ENCODE data around the gene NAPEPLD.
"Not testable (repeated sequence)": the region's sequence is repeated elsewhere in the genome, so short reads cannot be mapped to it uniquely, and the experiment has no call there.

The NAPEPLD gene

DNA sequence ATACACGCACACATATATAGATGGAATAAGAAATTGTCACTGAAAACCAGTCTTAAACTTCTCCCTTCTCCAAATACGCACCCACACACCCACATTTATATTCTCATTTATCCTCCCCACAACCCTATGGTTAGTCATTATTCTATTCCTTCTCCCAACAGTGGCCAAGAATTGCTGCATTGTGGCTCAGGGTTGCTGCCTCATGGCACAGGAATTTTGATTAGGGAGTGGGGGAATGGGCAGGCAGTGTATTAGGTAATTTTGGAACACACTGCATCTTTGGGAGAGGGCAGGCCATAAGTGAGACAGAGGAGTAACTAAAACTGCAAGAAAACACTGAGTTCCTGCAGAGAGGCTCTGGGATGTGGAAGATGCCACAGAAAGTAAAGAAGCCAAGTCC lies 35.7 kb downstream of the NAPEPLD start:
- TF ChIP-seq, protein P1, sequence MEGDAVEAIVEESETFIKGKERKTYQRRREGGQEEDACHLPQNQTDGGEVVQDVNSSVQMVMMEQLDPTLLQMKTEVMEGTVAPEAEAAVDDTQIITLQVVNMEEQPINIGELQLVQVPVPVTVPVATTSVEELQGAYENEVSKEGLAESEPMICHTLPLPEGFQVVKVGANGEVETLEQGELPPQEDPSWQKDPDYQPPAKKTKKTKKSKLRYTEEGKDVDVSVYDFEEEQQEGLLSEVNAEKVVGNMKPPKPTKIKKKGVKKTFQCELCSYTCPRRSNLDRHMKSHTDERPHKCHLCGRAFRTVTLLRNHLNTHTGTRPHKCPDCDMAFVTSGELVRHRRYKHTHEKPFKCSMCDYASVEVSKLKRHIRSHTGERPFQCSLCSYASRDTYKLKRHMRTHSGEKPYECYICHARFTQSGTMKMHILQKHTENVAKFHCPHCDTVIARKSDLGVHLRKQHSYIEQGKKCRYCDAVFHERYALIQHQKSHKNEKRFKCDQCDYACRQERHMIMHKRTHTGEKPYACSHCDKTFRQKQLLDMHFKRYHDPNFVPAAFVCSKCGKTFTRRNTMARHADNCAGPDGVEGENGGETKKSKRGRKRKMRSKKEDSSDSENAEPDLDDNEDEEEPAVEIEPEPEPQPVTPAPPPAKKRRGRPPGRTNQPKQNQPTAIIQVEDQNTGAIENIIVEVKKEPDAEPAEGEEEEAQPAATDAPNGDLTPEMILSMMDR (conservative IDR thresholded peaks at IDR 0.05; ENCODE audit: low read depth, low read length) = no peak
- peak; percentile 76 for DNase-seq (ENCODE audit: low read depth)
- H3K4me3 ChIP-seq (ENCODE audit: low read depth, low read length) = no peak overlapping the region

DNA sequence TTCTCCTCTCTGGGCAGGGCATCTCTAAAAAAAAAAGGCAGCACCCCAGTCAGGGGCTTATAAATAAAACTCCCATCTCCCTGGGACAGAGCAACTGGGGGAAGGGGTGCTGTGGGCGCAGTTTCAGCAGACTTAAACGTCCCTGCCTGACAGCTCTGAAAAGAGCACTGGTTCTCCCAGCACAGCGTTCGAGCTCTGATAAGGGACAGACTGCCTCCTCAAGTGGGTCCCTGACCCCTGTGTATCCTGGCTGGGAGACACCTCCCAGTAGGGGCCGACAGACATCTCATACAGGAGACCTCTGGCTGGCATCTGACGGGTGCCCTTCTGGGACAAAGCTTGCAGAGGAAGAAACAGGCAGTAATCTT lies 42.2 kb downstream of the NAPEPLD start:
- H3K4me3 ChIP-seq (ENCODE audit: low read depth, low read length); DNase-seq (ENCODE audit: low read depth): not testable (repeated sequence)

DNA sequence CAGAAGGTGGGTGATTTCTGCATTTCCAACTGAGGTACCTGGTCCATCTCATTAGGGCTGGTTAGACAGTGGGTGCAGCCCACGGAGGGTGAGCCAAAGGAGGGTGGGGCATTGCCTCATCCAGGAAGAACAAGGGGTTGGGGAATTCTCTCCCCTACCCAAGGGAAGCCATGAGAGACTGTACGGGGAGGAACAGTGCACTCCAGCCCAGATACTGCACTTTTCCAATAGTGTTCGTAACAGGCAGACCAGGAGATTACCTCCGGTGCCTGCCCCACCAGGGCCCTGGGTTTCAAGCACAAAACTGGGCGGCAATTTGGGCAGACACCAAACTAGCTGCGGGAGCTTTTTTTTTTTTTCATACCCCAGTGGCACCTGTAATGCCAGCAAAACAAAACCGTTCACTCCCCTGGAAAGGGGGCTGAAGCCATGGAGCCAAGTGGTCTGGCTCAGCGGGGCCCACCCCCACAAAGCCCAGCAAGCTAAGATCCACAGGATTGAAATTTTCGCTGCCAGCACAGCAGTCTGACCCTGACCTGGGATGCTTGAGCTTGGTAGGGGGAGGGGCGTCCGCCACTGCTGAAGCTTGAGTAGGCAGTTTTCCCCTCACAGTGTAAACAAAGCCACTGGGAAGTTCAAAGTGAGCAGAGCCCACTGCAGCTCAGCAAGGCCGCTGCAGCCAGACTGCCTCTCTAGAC lies 42.7 kb downstream of the NAPEPLD start:
- TF ChIP-seq, protein P1 (conservative IDR thresholded peaks at IDR 0.05; ENCODE audit: low read depth, low read length) = no peak
- peak overlapping the region; percentile 25 for H3K4me3 ChIP-seq (ENCODE audit: low read depth, low read length)
- DNase-seq (ENCODE audit: low read depth) = peak; percentile 55

DNA sequence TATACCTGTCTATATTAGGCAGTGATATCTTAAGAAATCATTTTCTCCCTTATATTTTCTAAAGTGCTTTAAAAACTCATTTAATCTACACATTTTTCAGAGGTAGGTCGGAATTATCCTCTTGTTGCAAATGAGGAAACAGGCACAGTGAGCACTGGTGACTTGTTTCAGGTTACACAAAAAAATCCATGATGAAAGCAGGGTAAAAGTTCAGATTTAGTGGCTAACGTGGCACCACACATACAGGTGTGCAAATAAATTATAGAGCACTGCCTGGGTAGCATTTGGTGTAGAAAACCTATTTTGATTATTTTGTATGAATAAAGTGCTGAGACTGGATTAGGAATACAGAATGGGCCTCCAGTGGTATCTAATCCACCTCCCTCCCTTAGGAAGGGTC lies 47.4 kb downstream of the NAPEPLD start:
- H3K4me3 ChIP-seq (ENCODE audit: low read depth, low read length) = no peak overlapping the region
- TF ChIP-seq, protein P1 (conservative IDR thresholded peaks at IDR 0.05; ENCODE audit: low read depth, low read length) = no peak
- no peak for DNase-seq (ENCODE audit: low read depth)

DNA sequence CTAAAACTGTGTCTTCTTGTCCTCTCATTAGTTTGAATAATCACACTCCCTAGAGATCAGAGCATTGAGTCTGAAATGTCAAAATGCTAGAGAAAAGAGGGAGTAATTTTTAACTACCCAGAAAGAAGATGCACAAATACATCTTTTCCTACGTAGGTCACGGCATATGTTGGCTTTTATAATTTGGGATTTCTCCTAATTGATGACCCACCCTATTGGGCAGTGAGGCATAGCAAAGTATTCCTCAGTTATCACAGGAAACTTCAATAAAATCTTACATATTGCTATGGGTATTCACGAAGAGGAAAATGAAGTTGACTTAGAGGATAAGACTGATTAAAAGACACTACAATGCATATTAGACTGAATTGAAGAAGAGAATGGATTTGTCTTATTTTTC lies 48.6 kb downstream of the NAPEPLD start:
- TF ChIP-seq, protein P1 (conservative IDR thresholded peaks at IDR 0.05; ENCODE audit: low read depth, low read length) = no peak
- H3K4me3 ChIP-seq (ENCODE audit: low read depth, low read length) = no peak overlapping the region
- no peak for DNase-seq (ENCODE audit: low read depth)

DNA sequence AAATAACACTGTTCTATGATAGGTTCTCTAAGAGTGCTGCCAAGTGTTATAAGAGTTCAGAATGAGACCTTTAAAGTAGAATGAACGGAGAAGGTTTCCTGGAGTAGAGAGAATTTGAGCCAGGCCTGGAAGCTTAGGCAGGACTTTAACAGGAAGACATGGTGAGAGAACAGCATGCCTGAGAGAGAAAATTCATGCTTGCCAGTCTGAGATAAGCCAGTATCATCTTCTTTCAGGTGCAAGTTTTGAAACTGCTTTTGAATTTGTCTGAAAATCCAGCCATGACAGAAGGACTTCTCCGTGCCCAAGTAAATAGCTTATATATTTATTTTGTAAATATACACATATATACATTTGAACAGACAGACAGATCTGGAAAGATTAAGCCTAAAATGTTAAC lies 51.9 kb downstream of the NAPEPLD start:
- no peak for DNase-seq (ENCODE audit: low read depth)
- no peak overlapping the region for H3K4me3 ChIP-seq (ENCODE audit: low read depth, low read length)
- TF ChIP-seq, protein P1 (conservative IDR thresholded peaks at IDR 0.05; ENCODE audit: low read depth, low read length) = no peak

DNA sequence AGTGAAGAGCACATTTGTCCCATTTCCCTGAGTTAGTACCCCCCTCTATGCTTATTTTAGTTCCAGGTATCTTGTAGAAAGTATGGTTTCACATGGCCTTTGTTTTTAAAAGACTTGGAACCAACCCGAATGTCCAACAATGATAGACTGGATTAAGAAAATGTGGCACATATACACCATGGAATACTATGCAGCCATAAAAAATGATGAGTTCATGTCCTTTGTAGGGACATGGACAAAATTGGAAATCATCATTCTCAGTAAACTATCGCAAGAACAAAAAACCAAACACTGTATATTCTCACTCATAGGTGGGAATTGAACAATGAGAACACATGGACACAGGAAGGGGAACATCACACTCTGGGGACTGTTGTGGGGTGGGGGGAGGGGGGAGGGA lies 53.3 kb downstream of the NAPEPLD start:
- DNase-seq (ENCODE audit: low read depth); H3K4me3 ChIP-seq (ENCODE audit: low read depth, low read length): not testable (repeated sequence)

DNA sequence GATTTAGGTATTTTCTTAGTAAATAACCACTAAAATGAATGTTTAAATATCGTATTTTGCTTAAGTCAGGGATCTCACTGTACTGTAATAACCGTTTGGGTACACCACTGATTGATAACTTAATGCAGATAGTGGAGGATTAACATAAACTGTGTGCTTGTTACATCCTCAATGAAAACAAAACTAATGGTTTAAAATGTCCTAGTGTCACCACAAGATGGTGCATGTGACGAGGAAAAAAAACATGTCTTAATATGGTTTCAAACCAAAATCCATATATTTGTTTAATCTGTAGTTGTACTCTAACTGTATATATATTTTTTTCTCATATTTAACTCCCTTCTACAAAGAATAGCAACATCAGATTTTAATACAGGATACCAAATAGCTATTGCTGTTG lies 54.8 kb downstream of the NAPEPLD start:
- TF ChIP-seq, protein P1 (conservative IDR thresholded peaks at IDR 0.05; ENCODE audit: low read depth, low read length) = no peak
- H3K4me3 ChIP-seq (ENCODE audit: low read depth, low read length) = no peak overlapping the region
- peak; percentile 14 for DNase-seq (ENCODE audit: low read depth)
